Progenitor cell of endocrine pancreas (in vitro differentiated cells): ENCODE data around the gene KPTN. TPM values are rescaled to one million over a fixed set of nuclear protein-coding genes. Genes with fewer than 3 reads are reported as not detected.

Source experiments
- DNase-seq: peaks from one replicate; pipeline ENCODE4 v3.0.0; 2021; ENCODE audit warnings: low spot score; ENCODE audit not compliant: unreplicated experiment
- H3K27ac Mint-ChIP-seq: 2 replicates; pipeline ENCODE4 v1.8.0; 2021; ENCODE audit warnings: mild to moderate bottlenecking, moderate library complexity, mixed read lengths
- H3K27me3 Mint-ChIP-seq: 2 replicates; pipeline ENCODE4 v1.8.0; 2021; ENCODE audit warnings: mixed read lengths
- H3K36me3 Mint-ChIP-seq: 2 replicates; pipeline ENCODE4 v1.8.0; 2022; ENCODE audit warnings: mixed read lengths; ENCODE audit not compliant: insufficient read depth
- H3K4me1 Mint-ChIP-seq: 2 replicates; pipeline ENCODE4 v1.8.0; 2021; ENCODE audit warnings: low read depth, mixed read lengths
- H3K4me3 Mint-ChIP-seq: 2 replicates; pipeline ENCODE4 v1.8.0; 2021; ENCODE audit warnings: low read depth, mild to moderate bottlenecking, moderate library complexity, mixed read lengths
- H3K9me3 Mint-ChIP-seq: 2 replicates; pipeline ENCODE4 v1.8.0; 2021; ENCODE audit warnings: low read depth, mixed read lengths
- CTCF ChIP-seq: fragments of 200-600 bp; sonication (generic); IDR thresholded peaks from one replicate; pipeline ENCODE4 v1.5.0; 2021; ENCODE audit warnings: antibody characterized with exemption, mild to moderate bottlenecking; ENCODE audit not compliant: unreplicated experiment
- total RNA-seq: library from RNA; stranded (reverse); gene quantifications from 2 replicates; pipeline ENCODE4 v1.2.1, GENCODE V29; 2021

The KPTN gene
- total RNA-seq, 1 donor from 2014 or later: 30.5 TPM

GRCh38 chr19:47464675-47465419 lies 19.2 kb downstream of the KPTN start:
- peaks cover 49% of the 10 kb centered on the region for H3K27me3 Mint-ChIP-seq
- TF ChIP-seq CTCF: no peak
- H3K36me3 Mint-ChIP-seq: no peaks in the 10 kb centered on the region
- H3K27ac Mint-ChIP-seq: no peak overlapping the region
- DNase-seq: no peak
- H3K9me3 Mint-ChIP-seq: no peaks in the 10 kb centered on the region
- H3K4me1 Mint-ChIP-seq: peaks cover 2% of the 10 kb centered on the region
- no peak overlapping the region for H3K4me3 Mint-ChIP-seq

- DNase-seq: no peak
- H3K27me3 Mint-ChIP-seq: peaks cover 27% of the 10 kb centered on the region
- H3K4me3 Mint-ChIP-seq: no peak overlapping the region
- no peaks in the 10 kb centered on the region for H3K36me3 Mint-ChIP-seq
- no peak overlapping the region for H3K27ac Mint-ChIP-seq
- H3K4me1 Mint-ChIP-seq: no peaks in the 10 kb centered on the region
- H3K9me3 Mint-ChIP-seq: no peaks in the 10 kb centered on the region
- TF ChIP-seq CTCF: no peak
Observed at GRCh38 chr19:47461876-47462275, 22.1 kb downstream of the KPTN start.

GRCh38 chr19:47459477-47459876 lies 24.5 kb downstream of the KPTN start:
- no peak overlapping the region for H3K4me3 Mint-ChIP-seq
- H3K9me3 Mint-ChIP-seq: peaks cover 4% of the 10 kb centered on the region
- no peak overlapping the region for H3K27ac Mint-ChIP-seq
- TF ChIP-seq CTCF: no peak
- no peaks in the 10 kb centered on the region for H3K4me1 Mint-ChIP-seq
- no peaks in the 10 kb centered on the region for H3K36me3 Mint-ChIP-seq
- DNase-seq: no peak
- peaks cover 32% of the 10 kb centered on the region for H3K27me3 Mint-ChIP-seq

GRCh38 chr19:47458672-47459071 lies 25.3 kb downstream of the KPTN start:
- Mint-ChIP-seq H3K4me3 (no peak overlapping the region), H3K27me3 (peaks cover 36% of the 10 kb centered on the region), H3K4me1 (no peaks in the 10 kb centered on the region), H3K27ac (no peak overlapping the region), H3K9me3 (peaks cover 4% of the 10 kb centered on the region), H3K36me3 (no peaks in the 10 kb centered on the region)
- TF ChIP-seq CTCF: no peak
- no peak for DNase-seq

GRCh38 chr19:47456721-47457474 lies 27.1 kb downstream of the KPTN start:
- Mint-ChIP-seq H3K27ac (no peak overlapping the region), H3K36me3 (no peaks in the 10 kb centered on the region), H3K27me3 (peaks cover 36% of the 10 kb centered on the region), H3K4me1 (no peaks in the 10 kb centered on the region), H3K4me3 (no peak overlapping the region), H3K9me3 (peaks cover 4% of the 10 kb centered on the region)
- TF ChIP-seq CTCF: no peak
- DNase-seq: no peak
